IPS-NIHi11 (cell line): ENCODE data around the gene PPP1R7.
"Not testable (repeated sequence)": the region's sequence is repeated elsewhere in the genome, so short reads cannot be mapped to it uniquely, and the experiment has no call there.

ENCODE experiments used
- DNase-seq: peaks from one replicate; pipeline ENCODE4 v3.0.0; 2012; ENCODE audit warnings: mixed read lengths, low spot score

The PPP1R7 gene

GRCh38 chr2:241197246-241197645, 47.0 kb downstream of the PPP1R7 start:
- not testable (repeated sequence) for DNase-seq

GRCh38 chr2:241197947-241198346, 47.7 kb downstream of the PPP1R7 start:
- no peak for DNase-seq

- peak; percentile 27 for DNase-seq
Observed at GRCh38 chr2:241198381-241199279, 48.4 kb downstream of the PPP1R7 start.

- peak; percentile 31 for DNase-seq
Observed at GRCh38 chr2:241199286-241199685, 49.0 kb downstream of the PPP1R7 start.

- DNase-seq, result peak; percentile 48
Observed at GRCh38 chr2:241199897-241200821, 49.9 kb downstream of the PPP1R7 start.

- DNase-seq, result peak; percentile 11
Observed at GRCh38 chr2:241200822-241201395, 50.6 kb downstream of the PPP1R7 start.

GRCh38 chr2:241201445-241202267, 51.4 kb downstream of the PPP1R7 start:
- peak; percentile 23 for DNase-seq

GRCh38 chr2:241202268-241202585, 52.0 kb downstream of the PPP1R7 start:
- DNase-seq, result peak; percentile 15

GRCh38 chr2:241202681-241203080, 52.4 kb downstream of the PPP1R7 start:
- peak; percentile 7 for DNase-seq

- DNase-seq, result no peak
Observed at GRCh38 chr2:241203218-241204009, 53.1 kb downstream of the PPP1R7 start.

GRCh38 chr2:241204010-241204384, 53.7 kb downstream of the PPP1R7 start:
- no peak for DNase-seq

- DNase-seq, result no peak
Observed at GRCh38 chr2:241204490-241204889, 54.2 kb downstream of the PPP1R7 start.

- no peak for DNase-seq
Observed at GRCh38 chr2:241205086-241205485, 54.8 kb downstream of the PPP1R7 start.

- no peak for DNase-seq
Observed at GRCh38 chr2:241207151-241207550, 56.9 kb downstream of the PPP1R7 start.

GRCh38 chr2:241207641-241208040, 57.4 kb downstream of the PPP1R7 start:
- DNase-seq, result no peak

GRCh38 chr2:241208058-241208457, 57.8 kb downstream of the PPP1R7 start:
- no peak for DNase-seq

- DNase-seq, result no peak
Observed at GRCh38 chr2:241209271-241209670, 59.0 kb downstream of the PPP1R7 start.

- no peak for DNase-seq
Observed at GRCh38 chr2:241211276-241211675, 61.0 kb downstream of the PPP1R7 start.

GRCh38 chr2:241213041-241213440, 62.8 kb downstream of the PPP1R7 start:
- no peak for DNase-seq

- no peak for DNase-seq
Observed at GRCh38 chr2:241213567-241213966, 63.3 kb downstream of the PPP1R7 start.

- DNase-seq, result no peak
Observed at GRCh38 chr2:241214209-241214608, 63.9 kb downstream of the PPP1R7 start.
